B cell (primary cell): ENCODE results near the gene SRBD1. TPM values are rescaled to one million over a fixed set of nuclear protein-coding genes. Genes with fewer than 3 reads are reported as not detected.

Experiments used
- ATAC-seq: fragments of 200-7000 bp; cut with Tn5 transposase; one replicate; pipeline ENCODE4 v1.10.0; 2021; ENCODE audit warnings: low read depth, mild to moderate bottlenecking, moderate number of reproducible peaks, moderate library complexity
- CTCF ChIA-PET: fragments of 350-600 bp; sonication (Branson Sonifier 250); formaldehyde crosslinking; loops from one replicate; lab custom pipeline; 2021; ENCODE audit warnings: antibody characterized with exemption, inconsistent platforms; lab: Charles Lee
- POLR2A ChIA-PET: fragments of 350-600 bp; sonication (Branson Sonifier 250); formaldehyde crosslinking; loops from one replicate; lab custom pipeline; 2021; ENCODE audit warnings: antibody characterized with exemption; lab: Charles Lee
- DNase-seq: peaks from one replicate; pipeline ENCODE4 v3.0.0; 2013
- H2AFZ ChIP-seq: 2 replicates; pipeline ENCODE4 v1.6.1; 2012; ENCODE audit warnings: mild to moderate bottlenecking, low read depth, low read length; ENCODE audit not compliant: insufficient read depth, poor library complexity, severe bottlenecking
- H3K27ac ChIP-seq, 2 donors: 1 replicate in 1 of 2; 2 replicates in 1 of 2; pipeline ENCODE4 v1.5.1; 2012 to 2013; ENCODE audit warnings: low read length in 2 of 2, mild to moderate bottlenecking in 2 of 2, moderate library complexity in 1 of 2
- H3K27me3 ChIP-seq, 4 experiments: fragments of 200-600 bp in 1 of 4; sonication (generic) in 1 of 4; replicated peaks in 1 of 4; 1 replicate in 2 of 4; 2 replicates in 2 of 4; pipeline versions ENCODE4 v1.6.1 to v1.7.0; 2013 to 2016; ENCODE audit warnings: low read length in 3 of 4, mild to moderate bottlenecking in 2 of 4, mixed read lengths in 1 of 4, moderate library complexity in 1 of 4; ENCODE audit not compliant: insufficient read depth in 4 of 4, control insufficient read depth in 3 of 4; ENCODE audit errors: control extremely low read depth in 1 of 4
- H3K36me3 ChIP-seq, 2 experiments: replicated peaks in 1 of 2; 1 replicate in 1 of 2; 2 replicates in 1 of 2; pipeline versions ENCODE4 v1.6.1 to v1.7.1; 2013; ENCODE audit warnings: low read length in 1 of 2; ENCODE audit not compliant: insufficient read depth in 2 of 2, control insufficient read depth in 1 of 2; ENCODE audit errors: control extremely low read depth in 1 of 2, extremely low read depth in 1 of 2
- H3K4me1 ChIP-seq, 2 donors: fragments of 200-600 bp in 1 of 2; sonication (generic) in 1 of 2; 1 replicate in 1 of 2; 2 replicates in 1 of 2; pipeline versions ENCODE4 v1.5.1 to v1.6.1; 2013 to 2017; ENCODE audit warnings: low read length in 2 of 2; ENCODE audit not compliant: control insufficient read depth in 2 of 2, insufficient read depth in 2 of 2
- H3K4me2 ChIP-seq: replicated peaks from 2 replicates; pipeline ENCODE3; 2012; ENCODE audit warnings: mild to moderate bottlenecking, low read depth, low read length; ENCODE audit not compliant: poor library complexity, severe bottlenecking
- H3K4me3 ChIP-seq, 5 experiments: fragments of 200-600 bp in 1 of 5; sonication (generic) in 1 of 5; 1 replicate in 3 of 5; 2 replicates in 2 of 5; pipeline versions ENCODE4 v1.5.1 to v1.7.0; 2011 to 2016; ENCODE audit warnings: low read length in 4 of 5, mild to moderate bottlenecking in 4 of 5, low read depth in 2 of 5, control low read depth in 1 of 5, moderate library complexity in 1 of 5; ENCODE audit not compliant: insufficient read depth in 1 of 5; ENCODE audit errors: control extremely low read depth in 1 of 5, extremely low read depth in 1 of 5
- H3K79me2 ChIP-seq: fragments of 200-600 bp; sonication (generic); one replicate; pipeline ENCODE4 v1.6.0; 2016; ENCODE audit warnings: low read length; ENCODE audit not compliant: control insufficient read depth, insufficient read depth
- H3K9ac ChIP-seq: fragments of 200-600 bp; sonication (generic); 2 replicates; pipeline ENCODE4 v1.6.1; 2017; ENCODE audit warnings: mild to moderate bottlenecking, low read length, moderate library complexity
- H3K9me3 ChIP-seq, 3 donors: one replicate each; pipeline versions ENCODE4 v1.6.1 to v1.7.1; 2013; ENCODE audit warnings: low read length in 2 of 3; ENCODE audit not compliant: control insufficient read depth in 2 of 3, insufficient read depth in 1 of 3; ENCODE audit errors: control extremely low read depth in 1 of 3
- H4K20me1 ChIP-seq: 2 replicates; pipeline ENCODE4 v1.6.0; 2012; ENCODE audit warnings: mild to moderate bottlenecking, low read length; ENCODE audit not compliant: insufficient read depth, control insufficient read depth, poor library complexity, severe bottlenecking
- H3K27ac Mint-ChIP-seq: one replicate; pipeline ENCODE4 v1.8.0; 2021; ENCODE audit warnings: mixed read lengths
- H3K27me3 Mint-ChIP-seq: one replicate; pipeline ENCODE4 v1.8.0; 2021; ENCODE audit warnings: mixed read lengths
- H3K4me1 Mint-ChIP-seq: one replicate; pipeline ENCODE4 v1.8.0; 2021; ENCODE audit warnings: mixed read lengths
- H3K4me3 Mint-ChIP-seq: one replicate; pipeline ENCODE4 v1.8.0; 2021; ENCODE audit warnings: mixed read lengths
- H3K9me3 Mint-ChIP-seq: one replicate; pipeline ENCODE4 v1.8.0; 2022; ENCODE audit warnings: mixed read lengths; ENCODE audit not compliant: insufficient read depth
- CTCF ChIP-seq: fragments of 200-600 bp; IDR thresholded peaks from one replicate; pipeline ENCODE4 v1.8.0; 2022; ENCODE audit warnings: antibody characterized with exemption, mild to moderate bottlenecking
- EZH2 ChIP-seq: IDR thresholded peaks from 2 replicates; pipeline ENCODE4 v1.6.1; 2012; ENCODE audit warnings: borderline replicate concordance, low read depth, mild to moderate bottlenecking, moderate library complexity, low read length; ENCODE audit not compliant: insufficient read depth, poor library complexity, severe bottlenecking
- WGBS: methylation state at CpG from one replicate; pipeline ENCODE4 v1.1.5; 2013; ENCODE audit warnings: missing lambda C conversion rate; ENCODE audit not compliant: insufficient coverage; 5-methylcytosine and 5-hydroxymethylcytosine counted together
- intact Hi-C: fragments of 100-400 bp; cut with micrococcal nuclease; formaldehyde crosslinking; loops from one replicate; pipeline ENCODE4 v1.10.0; 2022
- polyA plus RNA-seq: library from polyadenylated mRNA; depleted of rRNA; stranded (reverse); fragments of >200 nt; gene quantifications from 2 replicates; pipeline ENCODE4 v1.2.3, GENCODE V29; 2012
- total RNA-seq, 2 donors: library from RNA; stranded (reverse); fragments of 120-200 nt in 1 of 2; gene quantifications; 1 replicate in 1 of 2; 2 replicates in 1 of 2; pipeline versions ENCODE4 v1.2.3 to v1.2.4, GENCODE V29; 2013 to 2022

The SRBD1 gene
- total and polyA plus RNA-seq, 2 donors (not counting 1 experiment from before 2014, with no cell fraction given), result 6.2 to 27.1 TPM

DNA sequence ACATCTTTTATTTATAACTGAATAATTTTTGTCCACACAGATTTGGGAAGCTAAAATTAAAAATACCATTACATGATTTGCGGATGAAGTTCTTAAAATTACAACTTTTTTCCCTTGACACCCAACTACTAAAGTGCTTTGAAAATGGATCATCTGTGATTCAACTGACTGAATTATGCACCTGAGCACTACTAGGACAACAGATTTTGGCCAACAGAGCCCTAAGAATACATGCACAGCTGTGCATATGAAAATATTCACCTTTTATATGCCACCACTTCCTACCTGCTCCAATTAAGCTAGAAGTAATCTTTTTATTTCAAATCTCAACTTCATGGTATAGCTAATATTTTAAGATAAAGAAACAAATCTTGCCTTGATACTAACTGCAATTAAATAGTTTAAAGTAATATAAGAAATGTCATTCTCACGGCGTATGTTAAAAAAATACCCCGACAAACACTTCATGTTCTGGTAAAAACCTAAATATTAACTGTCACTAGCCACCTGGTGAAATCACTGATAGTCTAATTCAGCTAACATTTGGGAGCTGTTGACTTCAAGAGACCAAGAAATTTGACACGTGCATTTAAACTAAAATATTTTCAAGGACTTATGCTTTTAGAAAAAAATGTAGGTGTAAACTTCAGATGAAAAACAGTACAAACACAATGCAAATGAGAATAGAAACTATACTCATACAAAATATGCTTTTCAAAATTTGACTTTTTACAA lies 153.7 kb downstream of the SRBD1 start:
- H3K27ac Mint-ChIP-seq, result no peak overlapping the region
- CTCF ChIA-PET, result no interaction called here
- TF ChIP-seq CTCF (no peak), EZH2 (no peak)

GRCh38 chr2:45452866-45453265 lies 158.2 kb downstream of the SRBD1 start:
- Histone ChIP-seq H3K9me3 (no peaks in the 10 kb centered on the region), H2AFZ (no peak overlapping the region), H3K27ac (no peak overlapping the region), H4K20me1 (no peaks in the 10 kb centered on the region), H3K4me1 (no peaks in the 10 kb centered on the region), H3K4me3 (no peak overlapping the region), H3K36me3 (no peaks in the 10 kb centered on the region), H3K27me3 (no peaks in the 10 kb centered on the region), H3K79me2 (no peaks in the 10 kb centered on the region), H3K9ac (no peak overlapping the region), H3K4me2 (no peak overlapping the region)
- ATAC-seq, result no peak
- TF ChIP-seq EZH2 (no peak), CTCF (no peak)
- no peaks in the 10 kb centered on the region for H3K4me1 Mint-ChIP-seq
- 100% methylated on average over 1 of the region's 4 CpGs for WGBS
- H3K27ac Mint-ChIP-seq, result no peak overlapping the region
- CTCF ChIA-PET, result interaction anchor here (0.9 kb wide), 1 partner anchor 39 kb away, joined by 3 read pairs; no protein-coding TSS in a partner anchor
- no peaks in the 10 kb centered on the region for H3K27me3 Mint-ChIP-seq
- POLR2A ChIA-PET, result no interaction called here
- no peaks in the 10 kb centered on the region for H3K9me3 Mint-ChIP-seq
- H3K4me3 Mint-ChIP-seq, result no peak overlapping the region
- intact Hi-C loops, result no loop called here
- DNase-seq, result no peak

More for the DNA sequence above, 153.7 kb downstream of the SRBD1 start:
- no peaks in the 10 kb centered on the region for H3K36me3 ChIP-seq
- POLR2A ChIA-PET, result no interaction called here
- H3K27me3 Mint-ChIP-seq, result no peaks in the 10 kb centered on the region
- no peak overlapping the region for H3K27ac ChIP-seq
- no peaks in the 10 kb centered on the region for H3K79me2 ChIP-seq
- DNase-seq, result no peak
- H3K9ac ChIP-seq, result no peak overlapping the region
- H3K4me3 ChIP-seq, result no peak overlapping the region
- H3K4me1 Mint-ChIP-seq, result no peaks in the 10 kb centered on the region
- WGBS, result no CpG with 5 or more reads among the region's 5 CpGs
- no peaks in the 10 kb centered on the region for H3K4me1 ChIP-seq
- no peaks in the 10 kb centered on the region for H3K27me3 ChIP-seq
- intact Hi-C loops, result no loop called here
- no peaks in the 10 kb centered on the region for H3K9me3 ChIP-seq
- no peak for ATAC-seq
- H3K9me3 Mint-ChIP-seq, result no peaks in the 10 kb centered on the region
- no peak overlapping the region for H3K4me3 Mint-ChIP-seq
- no peaks in the 10 kb centered on the region for H4K20me1 ChIP-seq
- H2AFZ ChIP-seq, result no peak overlapping the region
- no peak overlapping the region for H3K4me2 ChIP-seq
